ENCODE data around the gene RNF180.

DNA sequence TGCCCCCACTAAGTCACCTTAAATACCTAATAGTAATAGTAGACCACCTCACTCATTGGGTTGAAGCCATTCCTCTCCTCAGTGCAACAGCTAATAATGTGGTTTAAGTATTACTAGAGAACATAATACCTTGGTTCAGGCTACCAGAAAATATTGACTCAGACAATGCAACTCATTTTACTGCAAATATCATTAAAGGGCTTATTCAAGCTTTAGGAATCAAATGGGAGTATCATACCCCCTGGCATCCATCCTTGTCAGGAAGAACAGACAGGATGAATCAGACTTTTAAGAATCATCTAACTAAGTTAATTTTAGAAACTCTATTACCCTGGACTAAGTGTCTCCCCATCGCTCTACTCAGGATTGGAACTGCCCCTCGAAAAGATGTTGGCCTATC is 6.8 kb upstream of the RNF180 start:
- TF ChIP-seq, protein P1, sequence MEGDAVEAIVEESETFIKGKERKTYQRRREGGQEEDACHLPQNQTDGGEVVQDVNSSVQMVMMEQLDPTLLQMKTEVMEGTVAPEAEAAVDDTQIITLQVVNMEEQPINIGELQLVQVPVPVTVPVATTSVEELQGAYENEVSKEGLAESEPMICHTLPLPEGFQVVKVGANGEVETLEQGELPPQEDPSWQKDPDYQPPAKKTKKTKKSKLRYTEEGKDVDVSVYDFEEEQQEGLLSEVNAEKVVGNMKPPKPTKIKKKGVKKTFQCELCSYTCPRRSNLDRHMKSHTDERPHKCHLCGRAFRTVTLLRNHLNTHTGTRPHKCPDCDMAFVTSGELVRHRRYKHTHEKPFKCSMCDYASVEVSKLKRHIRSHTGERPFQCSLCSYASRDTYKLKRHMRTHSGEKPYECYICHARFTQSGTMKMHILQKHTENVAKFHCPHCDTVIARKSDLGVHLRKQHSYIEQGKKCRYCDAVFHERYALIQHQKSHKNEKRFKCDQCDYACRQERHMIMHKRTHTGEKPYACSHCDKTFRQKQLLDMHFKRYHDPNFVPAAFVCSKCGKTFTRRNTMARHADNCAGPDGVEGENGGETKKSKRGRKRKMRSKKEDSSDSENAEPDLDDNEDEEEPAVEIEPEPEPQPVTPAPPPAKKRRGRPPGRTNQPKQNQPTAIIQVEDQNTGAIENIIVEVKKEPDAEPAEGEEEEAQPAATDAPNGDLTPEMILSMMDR (IDR thresholded peaks at IDR 0.05; ENCODE audit: extremely low read depth in 1 of 2, insufficient read depth in 1 of 2, low read depth in 1 of 2, low read length in 2 of 2) = no peak
- TF ChIP-seq EZH2 (IDR thresholded peaks at IDR 0.05; ENCODE audit: borderline replicate concordance, low read depth, low read length, severe bottlenecking) = no peak

Measured in endothelial cell of umbilical vein (primary cell).